Endothelial cell of umbilical vein (primary cell): Measurements from ENCODE around the gene CD79B. TPM values are rescaled to one million over a fixed set of nuclear protein-coding genes. Genes with fewer than 3 reads are reported as not detected.
"Not testable (repeated sequence)": the region's sequence is repeated elsewhere in the genome, so short reads cannot be mapped to it uniquely, and the experiment has no call there.

Source experiments
- BruUV-seq: library from RNA; stranded (reverse); fragments of 400-500 nt; replicated peaks from 2 replicates; lab custom pipeline; 2021; lab: Mats Ljungman, UMichigan
- CTCF ChIA-PET: fragments of 300-600, 350-600 bp; sonication (Branson Sonifier 250); formaldehyde crosslinking; loops from one replicate; lab custom pipeline; 2021; ENCODE audit warnings: antibody characterized with exemption, inconsistent platforms; lab: Charles Lee
- POLR2A ChIA-PET: fragments of 300-600, 350-600 bp; sonication (Branson Sonifier 250); formaldehyde crosslinking; loops from one replicate; lab custom pipeline; 2021; ENCODE audit warnings: antibody characterized with exemption, inconsistent platforms; lab: Charles Lee
- DNase-seq: peaks from one replicate; pipeline ENCODE4 v3.0.0-alpha.2; 2011; ENCODE audit warnings: low read depth, low spot score
- FAIRE-seq: peaks from 2 replicates; lab custom pipeline; 2011; peaks lifted over from hg19 to GRCh38; lab: Jason Lieb, UNC
- H2AFZ ChIP-seq: 2 replicates; pipeline ENCODE4 v1.6.0; 2012; ENCODE audit warnings: low read depth, low read length, control low read depth, inconsistent platforms
- H3K27ac ChIP-seq: 2 replicates; pipeline ENCODE4 v1.5.1; 2011; ENCODE audit warnings: low read depth, mild to moderate bottlenecking, control low read depth, low read length, moderate library complexity; ENCODE audit not compliant: insufficient read depth
- H3K27me3 ChIP-seq, 2 experiments: 2 replicates each; pipeline versions ENCODE4 v1.6.0 to v1.6.1; 2011; ENCODE audit warnings: low read length in 2 of 2, mixed read lengths in 1 of 2; ENCODE audit not compliant: control insufficient read depth in 2 of 2, insufficient read depth in 2 of 2
- H3K36me3 ChIP-seq, 2 experiments: 2 replicates in 1 of 2; 3 replicates in 1 of 2; pipeline ENCODE4 v1.5.1; 2011; ENCODE audit warnings: low read length in 2 of 2, mild to moderate bottlenecking in 1 of 2, moderate library complexity in 1 of 2; ENCODE audit not compliant: control insufficient read depth in 2 of 2, insufficient read depth in 2 of 2; ENCODE audit errors: extremely low read depth in 1 of 2
- H3K4me1 ChIP-seq: 3 replicates; pipeline ENCODE4 v1.5.1; 2011; ENCODE audit warnings: mild to moderate bottlenecking, low read length; ENCODE audit not compliant: control insufficient read depth, insufficient read depth; ENCODE audit errors: extremely low read depth
- H3K4me2 ChIP-seq: 2 replicates; pipeline ENCODE4 v1.6.1; 2011; ENCODE audit warnings: low read length, control low read depth, mixed read lengths; ENCODE audit not compliant: insufficient read depth
- H3K4me3 ChIP-seq, 3 experiments: fragments of 200-600 bp in 1 of 3; sonication (generic), shearing (Covaris generic) in 1 of 3; replicated peaks in 1 of 3; 2 replicates each; pipeline ENCODE4 v1.5.1; 2011 to 2016; ENCODE audit warnings: control low read depth in 3 of 3, low read length in 3 of 3, mild to moderate bottlenecking in 2 of 3, inconsistent platforms in 1 of 3, low read depth in 1 of 3, moderate library complexity in 1 of 3; ENCODE audit not compliant: insufficient read depth in 1 of 3
- H3K79me2 ChIP-seq: 2 replicates; pipeline ENCODE4 v1.6.0; 2012; ENCODE audit warnings: low read length, inconsistent platforms; ENCODE audit not compliant: control insufficient read depth, insufficient read depth
- H3K9ac ChIP-seq: replicated peaks from 2 replicates; pipeline ENCODE3; 2011; ENCODE audit warnings: low read length, control low read depth; ENCODE audit not compliant: insufficient read depth; ENCODE audit errors: extremely low read depth
- H3K9me1 ChIP-seq: replicated peaks from 3 replicates; pipeline ENCODE4 v1.6.0; 2011; ENCODE audit warnings: mild to moderate bottlenecking, low read length; ENCODE audit not compliant: control insufficient read depth, insufficient read depth; ENCODE audit errors: extremely low read depth
- H3K9me3 ChIP-seq: replicated peaks from 2 replicates; pipeline ENCODE4 v1.5.1; 2012; ENCODE audit warnings: low read length, inconsistent platforms; ENCODE audit not compliant: control insufficient read depth, insufficient read depth
- H4K20me1 ChIP-seq: replicated peaks from 2 replicates; pipeline ENCODE3; 2011; ENCODE audit warnings: mild to moderate bottlenecking, low read length; ENCODE audit not compliant: control insufficient read depth, insufficient read depth; ENCODE audit errors: extremely low read depth
- dilution Hi-C: fragments of 300-500 bp; cut with MboI; formaldehyde crosslinking; loops from one replicate; pipeline ENCODE4 v1.15.0; 2019; ENCODE audit warnings: low sequenced_read_pairs; ENCODE audit not compliant: extremely low pct_ligation_motif_present
- intact Hi-C: fragments of 100-400 bp; cut with micrococcal nuclease; formaldehyde crosslinking; loops from one replicate; pipeline ENCODE4 v1.10.0; 2022
- polyA plus RNA-seq, 4 experiments: library from polyadenylated mRNA; depleted of rRNA in 3 of 4; stranded (reverse) in 3 of 4; unstranded in 1 of 4; fragments of >200 nt; gene quantifications; 2 replicates each; pipeline versions ENCODE4 v1.2.1 to v1.2.3, GENCODE V29; 2011 to 2012; ENCODE audit warnings: missing spikeins in 1 of 4
- total RNA-seq: library from RNA; stranded (reverse); gene quantifications from 2 replicates; pipeline ENCODE4 v1.2.3, GENCODE V29; 2021

The CD79B gene
- total and polyA plus RNA-seq, 2 donors (not counting 3 experiments of a cell fraction or from before 2014, with no cell fraction given), result 2.1 to 3.9 TPM

DNA sequence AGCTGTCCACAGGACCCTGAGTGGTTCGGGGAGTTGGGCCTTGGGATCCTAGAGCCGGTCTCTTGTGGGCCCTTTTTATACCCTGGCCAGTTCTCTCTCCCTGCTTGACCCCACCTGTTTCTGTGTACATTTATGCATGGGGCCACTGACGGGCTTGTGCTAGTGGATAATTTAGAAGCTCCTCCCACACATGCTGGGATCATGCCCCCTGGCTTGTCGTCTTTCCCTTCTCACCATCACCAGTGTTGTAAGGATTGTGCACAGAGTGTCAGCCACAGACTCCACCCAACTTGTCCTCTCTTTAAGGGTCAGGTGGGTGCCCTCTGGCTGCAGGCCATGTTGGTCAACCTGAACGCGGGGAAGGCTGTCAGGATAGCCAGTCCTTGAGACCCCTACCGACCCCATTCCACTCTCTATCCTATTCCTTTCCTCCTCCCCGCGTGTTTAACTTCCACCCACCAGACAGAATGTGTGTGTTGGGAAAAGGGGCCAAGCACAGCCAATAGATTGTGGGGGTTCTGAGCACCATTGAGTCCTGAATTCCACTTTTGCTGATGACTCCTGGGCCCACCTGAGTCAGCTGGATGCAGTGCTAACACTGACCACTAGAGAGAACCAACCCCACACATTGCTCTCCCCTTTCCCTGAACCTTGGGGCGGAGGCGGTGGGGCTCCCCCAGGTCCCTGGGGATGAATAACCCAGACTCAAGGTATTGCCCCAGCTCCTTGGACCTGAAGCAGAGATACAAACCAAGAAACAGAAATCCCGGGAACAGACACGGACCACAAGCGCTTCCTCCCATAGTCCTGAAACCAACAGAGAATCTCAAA is 35.4 kb downstream of the CD79B start, which contains the start of gene CSH1:
Gene CSH1, minus strand, starts transcription at position 51 of the 831 bp plus-strand sequence. CDS start 63 bp downstream, outside the sequence.
- H3K4me3 ChIP-seq, H3K9me3 ChIP-seq, POLR2A ChIA-PET, H3K79me2 ChIP-seq, FAIRE-seq, dilution Hi-C loops, BruUV-seq, H2AFZ ChIP-seq, H3K9me1 ChIP-seq, H3K9ac ChIP-seq, DNase-seq, H4K20me1 ChIP-seq, intact Hi-C loops, H3K27ac ChIP-seq, H3K4me2 ChIP-seq, H3K4me1 ChIP-seq, H3K36me3 ChIP-seq, CTCF ChIA-PET: not testable (repeated sequence)
- peaks cover 9 to 11% of the 10 kb centered on the region in 2 experiments for H3K27me3 ChIP-seq

DNA sequence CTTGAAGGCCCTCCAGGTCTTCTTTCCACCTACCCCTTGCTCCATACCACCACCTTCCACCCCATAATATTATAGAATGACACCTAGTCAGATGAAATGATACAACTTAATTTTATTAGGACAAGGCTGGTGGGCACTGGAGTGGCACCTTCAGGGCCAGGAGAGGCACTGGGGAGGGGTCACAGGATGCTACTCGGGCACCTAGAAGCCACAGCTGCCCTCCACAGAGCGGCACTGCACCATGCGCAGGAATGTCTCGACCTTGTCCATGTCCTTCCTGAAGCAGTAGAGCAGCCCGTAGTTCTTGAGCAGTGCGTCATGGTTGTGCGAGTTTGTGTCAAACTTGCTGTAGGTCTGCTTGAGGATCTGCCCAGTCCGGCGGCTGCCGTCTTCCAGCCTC is 37.3 kb downstream of the CD79B start:
- H3K4me3 ChIP-seq, DNase-seq, H3K36me3 ChIP-seq, H2AFZ ChIP-seq, H3K27ac ChIP-seq, H3K79me2 ChIP-seq, H3K4me2 ChIP-seq, H3K9me1 ChIP-seq, BruUV-seq, H3K4me1 ChIP-seq, dilution Hi-C loops, H3K9me3 ChIP-seq, CTCF ChIA-PET, POLR2A ChIA-PET, intact Hi-C loops, FAIRE-seq, H3K9ac ChIP-seq, H4K20me1 ChIP-seq: not testable (repeated sequence)
- peaks cover 6 to 11% of the 10 kb centered on the region in 2 experiments for H3K27me3 ChIP-seq

DNA sequence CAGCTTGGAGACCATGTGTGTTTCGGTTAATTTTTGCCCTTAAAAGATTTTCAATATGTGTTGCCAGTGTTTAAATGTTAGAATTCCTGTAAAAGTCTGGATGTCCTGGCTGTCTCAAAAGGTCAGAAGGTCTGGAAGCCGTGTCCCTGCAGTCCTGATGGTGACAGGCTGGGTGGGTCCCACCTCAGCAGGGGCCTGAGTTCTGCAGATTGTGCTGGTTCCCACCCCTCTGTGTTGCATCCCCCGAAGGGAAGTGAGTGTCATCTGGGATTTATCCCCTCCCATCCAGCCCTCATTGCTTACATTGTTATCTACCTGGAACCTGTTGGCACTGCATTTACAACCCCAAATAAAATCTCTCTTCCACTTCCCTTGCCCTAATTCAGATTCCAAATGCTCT is 38.1 kb downstream of the CD79B start:
- CTCF ChIA-PET, result interaction anchor here (2.1 kb wide), 1 partner anchor 14 kb away, joined by 5 read pairs; no protein-coding TSS in a partner anchor
- H2AFZ ChIP-seq, FAIRE-seq, H3K9me3 ChIP-seq, POLR2A ChIA-PET, H3K4me1 ChIP-seq, H3K27ac ChIP-seq, H3K4me2 ChIP-seq, H3K36me3 ChIP-seq, H3K4me3 ChIP-seq, H3K9me1 ChIP-seq, H3K79me2 ChIP-seq, H3K27me3 ChIP-seq, DNase-seq, dilution Hi-C loops, H3K9ac ChIP-seq, intact Hi-C loops, H4K20me1 ChIP-seq, BruUV-seq: not testable (repeated sequence)
